ENCODE data around the gene ZFYVE16.
"Not testable (repeated sequence)": the region's sequence is repeated elsewhere in the genome, so short reads cannot be mapped to it uniquely, and the experiment has no call there.

The ZFYVE16 gene

GRCh38 chr5:80411589-80412219 is 3.8 kb downstream of the ZFYVE16 start:
- TF ChIP-seq, protein P1, sequence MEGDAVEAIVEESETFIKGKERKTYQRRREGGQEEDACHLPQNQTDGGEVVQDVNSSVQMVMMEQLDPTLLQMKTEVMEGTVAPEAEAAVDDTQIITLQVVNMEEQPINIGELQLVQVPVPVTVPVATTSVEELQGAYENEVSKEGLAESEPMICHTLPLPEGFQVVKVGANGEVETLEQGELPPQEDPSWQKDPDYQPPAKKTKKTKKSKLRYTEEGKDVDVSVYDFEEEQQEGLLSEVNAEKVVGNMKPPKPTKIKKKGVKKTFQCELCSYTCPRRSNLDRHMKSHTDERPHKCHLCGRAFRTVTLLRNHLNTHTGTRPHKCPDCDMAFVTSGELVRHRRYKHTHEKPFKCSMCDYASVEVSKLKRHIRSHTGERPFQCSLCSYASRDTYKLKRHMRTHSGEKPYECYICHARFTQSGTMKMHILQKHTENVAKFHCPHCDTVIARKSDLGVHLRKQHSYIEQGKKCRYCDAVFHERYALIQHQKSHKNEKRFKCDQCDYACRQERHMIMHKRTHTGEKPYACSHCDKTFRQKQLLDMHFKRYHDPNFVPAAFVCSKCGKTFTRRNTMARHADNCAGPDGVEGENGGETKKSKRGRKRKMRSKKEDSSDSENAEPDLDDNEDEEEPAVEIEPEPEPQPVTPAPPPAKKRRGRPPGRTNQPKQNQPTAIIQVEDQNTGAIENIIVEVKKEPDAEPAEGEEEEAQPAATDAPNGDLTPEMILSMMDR (IDR thresholded peaks at IDR 0.05; ENCODE audit: extremely low read depth, insufficient read depth, missing control alignments) = no peak
- in situ Hi-C loops (cut with MboI; ENCODE audit: low pct_unique_long_range_greater_than_20kb, low sequenced_read_pairs, unreplicated experiment) = no loop called here
- no peak for DNase-seq (ENCODE audit: low spot score)

GRCh38 chr5:80414113-80414512 is 6.2 kb downstream of the ZFYVE16 start:
- no peak for DNase-seq (ENCODE audit: low spot score)
- in situ Hi-C loops (cut with MboI; ENCODE audit: low pct_unique_long_range_greater_than_20kb, low sequenced_read_pairs, unreplicated experiment) = no loop called here
- TF ChIP-seq, protein P1 (IDR thresholded peaks at IDR 0.05; ENCODE audit: extremely low read depth, insufficient read depth, missing control alignments) = no peak

- TF ChIP-seq, protein P1 (IDR thresholded peaks at IDR 0.05; ENCODE audit: extremely low read depth, insufficient read depth, missing control alignments) = no peak
- no peak for DNase-seq (ENCODE audit: low spot score)
- in situ Hi-C loops (cut with MboI; ENCODE audit: low pct_unique_long_range_greater_than_20kb, low sequenced_read_pairs, unreplicated experiment) = no loop called here
Observed at GRCh38 chr5:80417973-80418372, 10.1 kb downstream of the ZFYVE16 start.

GRCh38 chr5:80424365-80424764 is 16.5 kb downstream of the ZFYVE16 start:
- in situ Hi-C loops (cut with MboI; ENCODE audit: low pct_unique_long_range_greater_than_20kb, low sequenced_read_pairs, unreplicated experiment); DNase-seq (ENCODE audit: low spot score): not testable (repeated sequence)

GRCh38 chr5:80435476-80435875 is 27.6 kb downstream of the ZFYVE16 start:
- in situ Hi-C loops (cut with MboI; ENCODE audit: low pct_unique_long_range_greater_than_20kb, low sequenced_read_pairs, unreplicated experiment) = no loop called here
- no peak for DNase-seq (ENCODE audit: low spot score)
- TF ChIP-seq, protein P1 (IDR thresholded peaks at IDR 0.05; ENCODE audit: extremely low read depth, insufficient read depth, missing control alignments) = no peak

DNA sequence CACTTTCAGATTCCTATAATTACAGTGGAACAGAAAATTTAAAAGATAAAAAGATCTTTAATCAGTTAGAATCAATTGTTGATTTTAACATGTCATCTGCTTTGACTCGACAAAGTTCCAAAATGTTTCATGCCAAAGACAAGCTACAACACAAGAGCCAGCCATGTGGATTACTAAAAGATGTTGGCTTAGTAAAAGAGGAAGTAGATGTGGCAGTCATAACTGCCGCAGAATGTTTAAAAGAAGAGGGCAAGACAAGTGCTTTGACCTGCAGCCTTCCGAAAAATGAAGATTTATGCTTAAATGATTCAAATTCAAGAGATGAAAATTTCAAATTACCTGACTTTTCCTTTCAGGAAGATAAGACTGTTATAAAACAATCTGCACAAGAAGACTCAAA is 29.5 kb downstream of the ZFYVE16 start:
- in situ Hi-C loops (cut with MboI; ENCODE audit: low pct_unique_long_range_greater_than_20kb, low sequenced_read_pairs, unreplicated experiment) = no loop called here
- TF ChIP-seq, protein P1 (IDR thresholded peaks at IDR 0.05; ENCODE audit: extremely low read depth, insufficient read depth, missing control alignments) = no peak
- no peak for DNase-seq (ENCODE audit: low spot score)

DNA sequence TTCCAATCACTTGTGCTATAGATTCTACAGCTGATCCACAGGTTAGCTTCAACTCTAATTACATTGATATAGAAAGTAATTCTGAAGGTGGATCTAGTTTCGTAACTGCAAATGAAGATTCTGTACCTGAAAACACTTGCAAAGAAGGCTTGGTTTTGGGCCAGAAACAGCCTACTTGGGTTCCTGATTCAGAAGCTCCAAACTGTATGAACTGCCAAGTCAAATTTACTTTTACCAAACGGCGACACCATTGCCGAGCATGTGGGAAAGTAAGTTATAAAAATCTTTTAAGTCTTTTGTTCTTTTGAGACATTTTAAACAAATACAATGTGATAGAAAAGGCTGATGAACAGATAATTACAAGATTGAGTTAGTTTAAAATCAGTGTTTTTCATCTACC is 30.9 kb downstream of the ZFYVE16 start:
- in situ Hi-C loops (cut with MboI; ENCODE audit: low pct_unique_long_range_greater_than_20kb, low sequenced_read_pairs, unreplicated experiment) = no loop called here
- DNase-seq (ENCODE audit: low spot score) = no peak

More for the DNA sequence above, 30.9 kb downstream of the ZFYVE16 start:
- TF ChIP-seq, protein P1 (IDR thresholded peaks at IDR 0.05; ENCODE audit: extremely low read depth, insufficient read depth, missing control alignments) = no peak

All from GM13977 (cell line).